Measurements from ENCODE around the gene INPP4A.

Gene INPP4A

GRCh38 chr2:98548920-98549818 is 104.5 kb downstream of the INPP4A start:
- DNase-seq = no peak

GRCh38 chr2:98550165-98550564 is 105.5 kb downstream of the INPP4A start:
- DNase-seq = no peak

- no peak for DNase-seq
These were observed 106.7 kb downstream of the INPP4A start for GRCh38 chr2:98551316-98551715.

GRCh38 chr2:98552499-98553179 is 108.0 kb downstream of the INPP4A start:
- no peak for DNase-seq

GRCh38 chr2:98554116-98554861 is 109.6 kb downstream of the INPP4A start:
- DNase-seq = peak; percentile 70

GRCh38 chr2:98555696-98556095 is 111.0 kb downstream of the INPP4A start:
- DNase-seq = no peak

- no peak for DNase-seq
These were observed 111.8 kb downstream of the INPP4A start for GRCh38 chr2:98556344-98557033.

GRCh38 chr2:98558852-98559530 is 114.3 kb downstream of the INPP4A start:
- DNase-seq = no peak

GRCh38 chr2:98559581-98559980 is 114.9 kb downstream of the INPP4A start:
- DNase-seq = no peak

GRCh38 chr2:98560256-98560771 is 115.7 kb downstream of the INPP4A start:
- DNase-seq = no peak

GRCh38 chr2:98561018-98561417 is 116.4 kb downstream of the INPP4A start:
- no peak for DNase-seq

GRCh38 chr2:98561902-98562695 is 117.4 kb downstream of the INPP4A start:
- no peak for DNase-seq

- no peak for DNase-seq
These were observed 118.7 kb downstream of the INPP4A start for GRCh38 chr2:98563394-98563793.

- no peak for DNase-seq
These were observed 120.0 kb downstream of the INPP4A start for GRCh38 chr2:98564541-98565132.

GRCh38 chr2:98565286-98565860 is 120.7 kb downstream of the INPP4A start:
- no peak for DNase-seq

GRCh38 chr2:98565941-98566340 is 121.3 kb downstream of the INPP4A start:
- DNase-seq = no peak

GRCh38 chr2:98568161-98568956 is 123.7 kb downstream of the INPP4A start:
- no peak for DNase-seq

GRCh38 chr2:98569197-98569793 is 124.6 kb downstream of the INPP4A start:
- no peak for DNase-seq

- DNase-seq = no peak
These were observed 125.3 kb downstream of the INPP4A start for GRCh38 chr2:98569915-98570314.

All from DMS79 (cell line).